GM23248 (cell line): ENCODE results near the gene KAZN.

Source experiments
- EZH2 ChIP-seq: fragments of 200-600 bp; sonication (generic); IDR thresholded peaks from 2 replicates; pipeline ENCODE4 v1.6.1; 2018; ENCODE audit warnings: antibody characterized with exemption, mild to moderate bottlenecking; ENCODE audit not compliant: insufficient read depth, poor library complexity, severe bottlenecking
- EZH2phosphoT487 ChIP-seq: fragments of 200-600 bp; sonication (generic); IDR thresholded peaks from 2 replicates; pipeline ENCODE4 v1.6.1; 2018; ENCODE audit warnings: antibody characterized with exemption, moderate library complexity, mild to moderate bottlenecking, low read depth; ENCODE audit not compliant: insufficient read depth

- TF ChIP-seq EZH2 (no peak), EZH2phosphoT487 (no peak)
Observed at GRCh38 chr1:14757286-14757625, 158.8 kb downstream of the KAZN start.
